Measurements from ENCODE around the gene TRDN.
A peak's percentile ranks its signal among the peaks of the same experiment; 100 is the strongest.
"Not testable (repeated sequence)": the region's sequence is repeated elsewhere in the genome, so short reads cannot be mapped to it uniquely, and the experiment has no call there.

The TRDN gene

GRCh38 chr6:123402052-123402451 is 234.7 kb downstream of the TRDN start:
- DNase-seq (ENCODE audit: low spot score), result no peak

- DNase-seq (ENCODE audit: low spot score), result no peak
Measured at GRCh38 chr6:123398072-123398471, 238.7 kb downstream of the TRDN start.

- no peak for DNase-seq (ENCODE audit: low spot score)
Measured at GRCh38 chr6:123393331-123393730, 243.4 kb downstream of the TRDN start.

- DNase-seq (ENCODE audit: low spot score), result no peak
Measured at GRCh38 chr6:123383718-123384117, 253.0 kb downstream of the TRDN start.

GRCh38 chr6:123380257-123380656 is 256.5 kb downstream of the TRDN start:
- peak; percentile 37 for DNase-seq (ENCODE audit: low spot score)

- DNase-seq (ENCODE audit: low spot score), result no peak
Measured at GRCh38 chr6:123372737-123373136, 264.0 kb downstream of the TRDN start.

- no peak for DNase-seq (ENCODE audit: low spot score)
Measured at GRCh38 chr6:123363912-123364311, 272.8 kb downstream of the TRDN start.

- DNase-seq (ENCODE audit: low spot score), result no peak
Measured at GRCh38 chr6:123360359-123360758, 276.4 kb downstream of the TRDN start.

GRCh38 chr6:123352705-123353104 is 284.0 kb downstream of the TRDN start:
- no peak for DNase-seq (ENCODE audit: low spot score)

- no peak for DNase-seq (ENCODE audit: low spot score)
Measured at GRCh38 chr6:123352279-123352678, 284.5 kb downstream of the TRDN start.

- DNase-seq (ENCODE audit: low spot score), result no peak
Measured at GRCh38 chr6:123343836-123344235, 292.9 kb downstream of the TRDN start.

GRCh38 chr6:123338394-123338793 is 298.4 kb downstream of the TRDN start:
- DNase-seq (ENCODE audit: low spot score), result no peak

GRCh38 chr6:123333000-123333756 is 303.6 kb downstream of the TRDN start:
- no peak for DNase-seq (ENCODE audit: low spot score)

GRCh38 chr6:123332070-123332469 is 304.7 kb downstream of the TRDN start:
- DNase-seq (ENCODE audit: low spot score), result no peak

- no peak for DNase-seq (ENCODE audit: low spot score)
Measured at GRCh38 chr6:123329337-123329736, 307.4 kb downstream of the TRDN start.

GRCh38 chr6:123323452-123324329 is 313.1 kb downstream of the TRDN start:
- DNase-seq (ENCODE audit: low spot score), result no peak

GRCh38 chr6:123321020-123321419 is 315.7 kb downstream of the TRDN start:
- DNase-seq (ENCODE audit: low spot score), result no peak

GRCh38 chr6:123316733-123317323 is 319.9 kb downstream of the TRDN start:
- peak; percentile 2 for DNase-seq (ENCODE audit: low spot score)

- not testable (repeated sequence) for DNase-seq (ENCODE audit: low spot score)
Measured at GRCh38 chr6:123314459-123314858, 322.3 kb downstream of the TRDN start.

GRCh38 chr6:123309130-123309529 is 327.6 kb downstream of the TRDN start:
- no peak for DNase-seq (ENCODE audit: low spot score)

- no peak for DNase-seq (ENCODE audit: low spot score)
Measured at GRCh38 chr6:123306334-123306733, 330.4 kb downstream of the TRDN start.

GRCh38 chr6:123295672-123296071 is 341.1 kb downstream of the TRDN start:
- no peak for DNase-seq (ENCODE audit: low spot score)

- DNase-seq (ENCODE audit: low spot score), result no peak
Measured at GRCh38 chr6:123295181-123295580, 341.6 kb downstream of the TRDN start.

Data from globus pallidus (tissue), 1 donor.